HepG2 (cell line): ENCODE data around the gene MASP2. TPM values are rescaled to one million over a fixed set of nuclear protein-coding genes. Genes with fewer than 3 reads are reported as not detected.

Experiments used
- EP300 ChIP-seq, 3 experiments: sonication (generic) in 1 of 3; formaldehyde crosslinking in 1 of 3; IDR thresholded peaks; 2 replicates each; pipeline versions ENCODE4 v1.5.1 to v1.6.1; 2011 to 2020; ENCODE audit warnings: low read depth in 2 of 3, low read length in 2 of 3, borderline replicate concordance in 1 of 3, improper control_type of control experiment in 1 of 3, mild to moderate bottlenecking in 1 of 3, missing genetic modification reagents in 1 of 3, moderate library complexity in 1 of 3
- ETS1 ChIP-seq: sonication (generic); formaldehyde crosslinking; IDR thresholded peaks from 2 replicates; pipeline ENCODE4 v1.4.0; 2020; ENCODE audit warnings: missing genetic modification reagents
- HIVEP1 ChIP-seq: sonication (generic); formaldehyde crosslinking; IDR thresholded peaks from 2 replicates; pipeline ENCODE4 v1.4.0; 2020; ENCODE audit warnings: mild to moderate bottlenecking, missing genetic modification reagents
- MEF2D ChIP-seq: sonication (generic); formaldehyde crosslinking; IDR thresholded peaks from 2 replicates; pipeline ENCODE4 v1.5.1; 2020; ENCODE audit warnings: mild to moderate bottlenecking, missing genetic modification reagents
- MXD4 ChIP-seq: IDR thresholded peaks from 2 replicates; pipeline ENCODE4 v1.6.1; 2016; ENCODE audit warnings: mild to moderate bottlenecking, missing biosample characterization, missing genetic modification reagents
- NFKB2 ChIP-seq: sonication (generic); formaldehyde crosslinking; IDR thresholded peaks from 2 replicates; pipeline ENCODE4 v1.4.0; 2020; ENCODE audit warnings: missing genetic modification reagents, borderline replicate concordance
- PHF8 ChIP-seq: sonication (generic); formaldehyde crosslinking; IDR thresholded peaks from 2 replicates; pipeline ENCODE4 v1.5.0; 2020; ENCODE audit warnings: missing genetic modification reagents
- PLRG1 ChIP-seq: fragments of 450-650 bp; conservative IDR thresholded peaks from 2 replicates; pipeline ENCODE4 v1.6.1; 2016
- RBAK ChIP-seq: sonication (generic); formaldehyde crosslinking; IDR thresholded peaks from 2 replicates; pipeline ENCODE4 v1.5.1; 2020; ENCODE audit warnings: mild to moderate bottlenecking, missing genetic modification reagents
- TARDBP ChIP-seq: sonication (generic); formaldehyde crosslinking; IDR thresholded peaks from 2 replicates; pipeline ENCODE4 v1.8.0; 2022; ENCODE audit warnings: mild to moderate bottlenecking, missing genetic modification reagents
- ZBTB49 ChIP-seq: sonication (generic); formaldehyde crosslinking; IDR thresholded peaks from 2 replicates; pipeline ENCODE4 v1.4.0; 2020; ENCODE audit warnings: missing genetic modification reagents, borderline replicate concordance
- ZBTB8A ChIP-seq: sonication (generic); formaldehyde crosslinking; IDR thresholded peaks from 2 replicates; pipeline ENCODE4 v1.4.0; 2020; ENCODE audit warnings: mild to moderate bottlenecking, low read depth, missing genetic modification reagents, borderline replicate concordance
- ZFP41 ChIP-seq: sonication (generic); formaldehyde crosslinking; IDR thresholded peaks from 2 replicates; pipeline ENCODE4 v1.4.0; 2020; ENCODE audit warnings: mild to moderate bottlenecking, missing genetic modification reagents, borderline replicate concordance
- ZNF234 ChIP-seq: sonication (generic); formaldehyde crosslinking; conservative IDR thresholded peaks from 2 replicates; pipeline ENCODE4 v1.5.1; 2020; ENCODE audit warnings: mild to moderate bottlenecking, missing genetic modification reagents
- ZNF343 ChIP-seq: sonication (generic); formaldehyde crosslinking; IDR thresholded peaks from 2 replicates; pipeline ENCODE4 v1.4.0; 2020; ENCODE audit warnings: mild to moderate bottlenecking, missing genetic modification reagents
- ZNF616 ChIP-seq: sonication (generic); formaldehyde crosslinking; IDR thresholded peaks from 2 replicates; pipeline ENCODE4 v1.5.0; 2020; ENCODE audit warnings: low read depth, mild to moderate bottlenecking, missing genetic modification reagents
- ZNF652 ChIP-seq: IDR thresholded peaks from 2 replicates; pipeline ENCODE4 v1.6.1; 2016; ENCODE audit warnings: low read depth, borderline replicate concordance
- ZNF780A ChIP-seq: sonication (generic); formaldehyde crosslinking; IDR thresholded peaks from 2 replicates; pipeline ENCODE4 v1.8.0; 2022; ENCODE audit warnings: mild to moderate bottlenecking, missing genetic modification reagents, moderate library complexity
- ZSCAN22 ChIP-seq: sonication (generic); formaldehyde crosslinking; IDR thresholded peaks from 2 replicates; pipeline ENCODE4 v1.4.0; 2020; ENCODE audit warnings: mild to moderate bottlenecking, missing genetic modification reagents
- polyA plus RNA-seq, 8 experiments: library from polyadenylated mRNA; depleted of rRNA in 3 of 8; stranded (reverse) in 7 of 8; unstranded in 1 of 8; fragments of >200 nt; fragmentation: Illumina TruSeq in 4 of 8; extraction: Trizol in 4 of 8; gene quantifications; 2 replicates each; pipeline versions ENCODE4 v1.2.1 to v1.2.3, GENCODE V29; 2011 to 2016; ENCODE audit warnings: low read depth in 4 of 8, missing spikeins in 1 of 8, mixed read lengths in 1 of 8; ENCODE audit not compliant: insufficient read depth in 1 of 8
- total RNA-seq, 5 experiments: library from RNA; depleted of rRNA; stranded (reverse); fragments of >200 nt; fragmentation: Illumina TruSeq; extraction: Trizol; gene quantifications; 2 replicates each; pipeline ENCODE4 v1.2.3, GENCODE V29; 2016; ENCODE audit warnings: low read depth in 1 of 5

The MASP2 gene
- total and polyA plus RNA-seq, 2 of the 13 experiments (the other 11 are each of a cell fraction or from before 2014, with no cell fraction given), result 7.1 to 11.8 TPM

GRCh38 chr1:10979483-10979920 is 67.5 kb downstream of the MASP2 start (continued):
- TF ChIP-seq ZBTB49 (CRISPR knock-in tag), result no peak
- TF ChIP-seq PLRG1, result no peak
- 0 out of 2 replicates have a peak, but pooled peaks have one; percentile 20 for TF ChIP-seq ZNF343 (CRISPR knock-in tag)
- no peak for TF ChIP-seq ZNF652 (CRISPR knock-in tag)
- TF ChIP-seq EP300 (IDR thresholded peaks at IDR 0.05; ENCODE audit: low read depth in 2 of 2, low read length in 2 of 2), result peak in 1 of 2 experiments; percentile 49; a peak in 1 of 4 replicates
- TF ChIP-seq EP300 (CRISPR knock-in tag; IDR thresholded peaks at IDR 0.05; ENCODE audit: borderline replicate concordance), result no peak
- TF ChIP-seq ZFP41 (CRISPR knock-in tag), result 0 out of 2 replicates have a peak, but pooled peaks have one; percentile 17
- no peak for TF ChIP-seq ZSCAN22 (CRISPR knock-in tag)
- no peak for TF ChIP-seq ZNF616 (CRISPR knock-in tag)
- no peak for TF ChIP-seq ZNF234 (CRISPR knock-in tag)
- TF ChIP-seq HIVEP1 (CRISPR knock-in tag), result no peak
- no peak for TF ChIP-seq MEF2D (CRISPR knock-in tag)
- peak; percentile 55; the same call in 1 of the 2 replicates for TF ChIP-seq MXD4 (CRISPR knock-in tag)
- TF ChIP-seq ZBTB8A (CRISPR knock-in tag), result no peak
- no peak for TF ChIP-seq NFKB2
- TF ChIP-seq PHF8, result no peak
- TF ChIP-seq ZNF780A (CRISPR knock-in tag), result no peak
- no peak for TF ChIP-seq TARDBP (CRISPR knock-in tag)
- TF ChIP-seq ETS1 (CRISPR knock-in tag), result no peak
- TF ChIP-seq RBAK (CRISPR knock-in tag), result no peak
